ENCODE data around the gene ZNF521. TPM values are rescaled to one million over a fixed set of nuclear protein-coding genes. Genes with fewer than 3 reads are reported as not detected.

The ZNF521 gene
- total and polyA plus RNA-seq, 2 experiments from 2014 or later: 3.1 to 9.2 TPM

DNA sequence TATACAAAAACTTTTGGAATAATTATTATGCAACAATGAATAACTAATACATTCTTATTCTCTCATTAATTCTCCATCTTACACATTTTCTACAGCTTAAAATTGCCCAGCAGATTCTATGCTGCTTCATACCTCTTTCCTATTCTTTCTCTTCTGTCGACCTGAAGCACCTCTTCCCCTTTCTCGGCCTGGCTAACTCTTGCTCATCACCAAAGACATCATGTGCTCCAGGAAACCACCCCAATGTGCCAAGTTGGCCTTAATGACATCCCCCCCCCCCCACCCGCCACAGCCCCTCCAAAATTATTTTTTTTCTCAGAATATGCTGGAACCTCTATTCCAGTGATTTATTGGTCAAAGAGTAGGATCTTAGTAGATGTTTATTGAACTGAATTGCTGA is 43.6 kb downstream of the ZNF521 start:
- Histone ChIP-seq H2AFZ (no peak overlapping the region), H3F3A (replicated peaks; ENCODE audit: low read depth) (no peaks in the 10 kb centered on the region), H3K27me3 (ENCODE audit: insufficient read depth) (no peaks in the 10 kb centered on the region), H3K4me2 (no peak overlapping the region), H3K79me2 (replicated peaks; ENCODE audit: insufficient read depth) (no peaks in the 10 kb centered on the region), H3K27ac (ENCODE audit: low read depth) (no peak overlapping the region), H3K4me3 (no peak overlapping the region), H3K4me1 (ENCODE audit: insufficient read depth) (no peaks in the 10 kb centered on the region), H3K9me2 (ENCODE audit: insufficient read depth) (no peaks in the 10 kb centered on the region), H4K20me1 (replicated peaks; ENCODE audit: insufficient read depth) (no peaks in the 10 kb centered on the region), H3K36me3 (ENCODE audit: insufficient read depth) (no peaks in the 10 kb centered on the region)
- ATAC-seq: no peak
- H3K27me3 Mint-ChIP-seq (ENCODE audit: insufficient read depth, low read depth, poor library complexity): peaks cover 2% of the 10 kb centered on the region
- TF ChIP-seq JUNB (IDR thresholded peaks at IDR 0.05; ENCODE audit: unreplicated experiment): no peak
- TF ChIP-seq, protein P1, sequence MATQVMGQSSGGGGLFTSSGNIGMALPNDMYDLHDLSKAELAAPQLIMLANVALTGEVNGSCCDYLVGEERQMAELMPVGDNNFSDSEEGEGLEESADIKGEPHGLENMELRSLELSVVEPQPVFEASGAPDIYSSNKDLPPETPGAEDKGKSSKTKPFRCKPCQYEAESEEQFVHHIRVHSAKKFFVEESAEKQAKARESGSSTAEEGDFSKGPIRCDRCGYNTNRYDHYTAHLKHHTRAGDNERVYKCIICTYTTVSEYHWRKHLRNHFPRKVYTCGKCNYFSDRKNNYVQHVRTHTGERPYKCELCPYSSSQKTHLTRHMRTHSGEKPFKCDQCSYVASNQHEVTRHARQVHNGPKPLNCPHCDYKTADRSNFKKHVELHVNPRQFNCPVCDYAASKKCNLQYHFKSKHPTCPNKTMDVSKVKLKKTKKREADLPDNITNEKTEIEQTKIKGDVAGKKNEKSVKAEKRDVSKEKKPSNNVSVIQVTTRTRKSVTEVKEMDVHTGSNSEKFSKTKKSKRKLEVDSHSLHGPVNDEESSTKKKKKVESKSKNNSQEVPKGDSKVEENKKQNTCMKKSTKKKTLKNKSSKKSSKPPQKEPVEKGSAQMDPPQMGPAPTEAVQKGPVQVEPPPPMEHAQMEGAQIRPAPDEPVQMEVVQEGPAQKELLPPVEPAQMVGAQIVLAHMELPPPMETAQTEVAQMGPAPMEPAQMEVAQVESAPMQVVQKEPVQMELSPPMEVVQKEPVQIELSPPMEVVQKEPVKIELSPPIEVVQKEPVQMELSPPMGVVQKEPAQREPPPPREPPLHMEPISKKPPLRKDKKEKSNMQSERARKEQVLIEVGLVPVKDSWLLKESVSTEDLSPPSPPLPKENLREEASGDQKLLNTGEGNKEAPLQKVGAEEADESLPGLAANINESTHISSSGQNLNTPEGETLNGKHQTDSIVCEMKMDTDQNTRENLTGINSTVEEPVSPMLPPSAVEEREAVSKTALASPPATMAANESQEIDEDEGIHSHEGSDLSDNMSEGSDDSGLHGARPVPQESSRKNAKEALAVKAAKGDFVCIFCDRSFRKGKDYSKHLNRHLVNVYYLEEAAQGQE (IDR thresholded peaks at IDR 0.05; ENCODE audit: unreplicated experiment): no peak
- TF ChIP-seq EZH2 (IDR thresholded peaks at IDR 0.05; ENCODE audit: low read depth, unreplicated experiment): no peak
- TF ChIP-seq ZNF331 (CRISPR knock-in tag; IDR thresholded peaks at IDR 0.05; ENCODE audit: low read depth): no peak
- no peak for TF ChIP-seq NANOG (IDR thresholded peaks at IDR 0.05; ENCODE audit: borderline replicate concordance)
- TF ChIP-seq POLR2AphosphoS5 (IDR thresholded peaks at IDR 0.05; ENCODE audit: low read depth): no peak
- TF ChIP-seq ZNF114 (CRISPR knock-in tag; IDR thresholded peaks at IDR 0.05): no peak
- TF ChIP-seq CREB1 (CRISPR knock-in tag; IDR thresholded peaks at IDR 0.05; ENCODE audit: low read depth): no peak
- TF ChIP-seq, protein P2, sequence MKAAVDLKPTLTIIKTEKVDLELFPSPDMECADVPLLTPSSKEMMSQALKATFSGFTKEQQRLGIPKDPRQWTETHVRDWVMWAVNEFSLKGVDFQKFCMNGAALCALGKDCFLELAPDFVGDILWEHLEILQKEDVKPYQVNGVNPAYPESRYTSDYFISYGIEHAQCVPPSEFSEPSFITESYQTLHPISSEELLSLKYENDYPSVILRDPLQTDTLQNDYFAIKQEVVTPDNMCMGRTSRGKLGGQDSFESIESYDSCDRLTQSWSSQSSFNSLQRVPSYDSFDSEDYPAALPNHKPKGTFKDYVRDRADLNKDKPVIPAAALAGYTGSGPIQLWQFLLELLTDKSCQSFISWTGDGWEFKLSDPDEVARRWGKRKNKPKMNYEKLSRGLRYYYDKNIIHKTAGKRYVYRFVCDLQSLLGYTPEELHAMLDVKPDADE (IDR thresholded peaks at IDR 0.05): no peak
- no peak for TF ChIP-seq STAT1 (IDR thresholded peaks at IDR 0.05; ENCODE audit: unreplicated experiment)
- TF ChIP-seq, protein P3, sequence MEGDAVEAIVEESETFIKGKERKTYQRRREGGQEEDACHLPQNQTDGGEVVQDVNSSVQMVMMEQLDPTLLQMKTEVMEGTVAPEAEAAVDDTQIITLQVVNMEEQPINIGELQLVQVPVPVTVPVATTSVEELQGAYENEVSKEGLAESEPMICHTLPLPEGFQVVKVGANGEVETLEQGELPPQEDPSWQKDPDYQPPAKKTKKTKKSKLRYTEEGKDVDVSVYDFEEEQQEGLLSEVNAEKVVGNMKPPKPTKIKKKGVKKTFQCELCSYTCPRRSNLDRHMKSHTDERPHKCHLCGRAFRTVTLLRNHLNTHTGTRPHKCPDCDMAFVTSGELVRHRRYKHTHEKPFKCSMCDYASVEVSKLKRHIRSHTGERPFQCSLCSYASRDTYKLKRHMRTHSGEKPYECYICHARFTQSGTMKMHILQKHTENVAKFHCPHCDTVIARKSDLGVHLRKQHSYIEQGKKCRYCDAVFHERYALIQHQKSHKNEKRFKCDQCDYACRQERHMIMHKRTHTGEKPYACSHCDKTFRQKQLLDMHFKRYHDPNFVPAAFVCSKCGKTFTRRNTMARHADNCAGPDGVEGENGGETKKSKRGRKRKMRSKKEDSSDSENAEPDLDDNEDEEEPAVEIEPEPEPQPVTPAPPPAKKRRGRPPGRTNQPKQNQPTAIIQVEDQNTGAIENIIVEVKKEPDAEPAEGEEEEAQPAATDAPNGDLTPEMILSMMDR (conservative IDR thresholded peaks at IDR 0.05; ENCODE audit: low read depth in 2 of 2): no peak
- TF ChIP-seq, protein P4, sequence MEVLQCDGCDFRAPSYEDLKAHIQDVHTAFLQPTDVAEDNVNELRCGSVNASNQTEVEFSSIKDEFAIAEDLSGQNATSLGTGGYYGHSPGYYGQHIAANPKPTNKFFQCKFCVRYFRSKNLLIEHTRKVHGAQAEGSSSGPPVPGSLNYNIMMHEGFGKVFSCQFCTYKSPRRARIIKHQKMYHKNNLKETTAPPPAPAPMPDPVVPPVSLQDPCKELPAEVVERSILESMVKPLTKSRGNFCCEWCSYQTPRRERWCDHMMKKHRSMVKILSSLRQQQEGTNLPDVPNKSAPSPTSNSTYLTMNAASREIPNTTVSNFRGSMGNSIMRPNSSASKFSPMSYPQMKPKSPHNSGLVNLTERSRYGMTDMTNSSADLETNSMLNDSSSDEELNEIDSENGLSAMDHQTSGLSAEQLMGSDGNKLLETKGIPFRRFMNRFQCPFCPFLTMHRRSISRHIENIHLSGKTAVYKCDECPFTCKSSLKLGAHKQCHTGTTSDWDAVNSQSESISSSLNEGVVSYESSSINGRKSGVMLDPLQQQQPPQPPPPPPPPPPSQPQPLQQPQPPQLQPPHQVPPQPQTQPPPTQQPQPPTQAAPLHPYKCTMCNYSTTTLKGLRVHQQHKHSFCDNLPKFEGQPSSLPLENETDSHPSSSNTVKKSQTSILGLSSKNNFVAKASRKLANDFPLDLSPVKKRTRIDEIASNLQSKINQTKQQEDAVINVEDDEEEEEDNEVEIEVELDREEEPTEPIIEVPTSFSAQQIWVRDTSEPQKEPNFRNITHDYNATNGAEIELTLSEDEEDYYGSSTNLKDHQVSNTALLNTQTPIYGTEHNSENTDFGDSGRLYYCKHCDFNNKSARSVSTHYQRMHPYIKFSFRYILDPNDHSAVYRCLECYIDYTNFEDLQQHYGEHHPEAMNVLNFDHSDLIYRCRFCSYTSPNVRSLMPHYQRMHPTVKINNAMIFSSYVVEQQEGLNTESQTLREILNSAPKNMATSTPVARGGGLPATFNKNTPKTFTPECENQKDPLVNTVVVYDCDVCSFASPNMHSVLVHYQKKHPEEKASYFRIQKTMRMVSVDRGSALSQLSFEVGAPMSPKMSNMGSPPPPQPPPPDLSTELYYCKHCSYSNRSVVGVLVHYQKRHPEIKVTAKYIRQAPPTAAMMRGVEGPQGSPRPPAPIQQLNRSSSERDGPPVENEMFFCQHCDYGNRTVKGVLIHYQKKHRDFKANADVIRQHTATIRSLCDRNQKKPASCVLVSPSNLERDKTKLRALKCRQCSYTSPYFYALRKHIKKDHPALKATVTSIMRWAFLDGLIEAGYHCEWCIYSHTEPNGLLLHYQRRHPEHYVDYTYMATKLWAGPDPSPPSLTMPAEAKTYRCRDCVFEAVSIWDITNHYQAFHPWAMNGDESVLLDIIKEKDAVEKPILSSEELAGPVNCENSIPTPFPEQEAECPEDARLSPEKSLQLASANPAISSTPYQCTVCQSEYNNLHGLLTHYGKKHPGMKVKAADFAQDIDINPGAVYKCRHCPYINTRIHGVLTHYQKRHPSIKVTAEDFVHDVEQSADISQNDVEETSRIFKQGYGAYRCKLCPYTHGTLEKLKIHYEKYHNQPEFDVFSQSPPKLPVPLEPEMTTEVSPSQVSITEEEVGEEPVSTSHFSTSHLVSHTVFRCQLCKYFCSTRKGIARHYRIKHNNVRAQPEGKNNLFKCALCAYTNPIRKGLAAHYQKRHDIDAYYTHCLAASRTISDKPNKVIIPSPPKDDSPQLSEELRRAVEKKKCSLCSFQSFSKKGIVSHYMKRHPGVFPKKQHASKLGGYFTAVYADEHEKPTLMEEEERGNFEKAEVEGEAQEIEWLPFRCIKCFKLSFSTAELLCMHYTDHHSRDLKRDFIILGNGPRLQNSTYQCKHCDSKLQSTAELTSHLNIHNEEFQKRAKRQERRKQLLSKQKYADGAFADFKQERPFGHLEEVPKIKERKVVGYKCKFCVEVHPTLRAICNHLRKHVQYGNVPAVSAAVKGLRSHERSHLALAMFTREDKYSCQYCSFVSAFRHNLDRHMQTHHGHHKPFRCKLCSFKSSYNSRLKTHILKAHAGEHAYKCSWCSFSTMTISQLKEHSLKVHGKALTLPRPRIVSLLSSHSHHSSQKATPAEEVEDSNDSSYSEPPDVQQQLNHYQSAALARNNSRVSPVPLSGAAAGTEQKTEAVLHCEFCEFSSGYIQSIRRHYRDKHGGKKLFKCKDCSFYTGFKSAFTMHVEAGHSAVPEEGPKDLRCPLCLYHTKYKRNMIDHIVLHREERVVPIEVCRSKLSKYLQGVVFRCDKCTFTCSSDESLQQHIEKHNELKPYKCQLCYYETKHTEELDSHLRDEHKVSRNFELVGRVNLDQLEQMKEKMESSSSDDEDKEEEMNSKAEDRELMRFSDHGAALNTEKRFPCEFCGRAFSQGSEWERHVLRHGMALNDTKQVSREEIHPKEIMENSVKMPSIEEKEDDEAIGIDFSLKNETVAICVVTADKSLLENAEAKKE (CRISPR knock-in tag; IDR thresholded peaks at IDR 0.05): no peak
- TF ChIP-seq EZH2phosphoT487 (IDR thresholded peaks at IDR 0.05; ENCODE audit: unreplicated experiment): no peak
- H3K36me3 Mint-ChIP-seq (ENCODE audit: low read depth): no peaks in the 10 kb centered on the region
- no peak for DNase-seq (ENCODE audit: low spot score)
- no peak overlapping the region for H3K4me3 Mint-ChIP-seq
- peaks cover 11% of the 10 kb centered on the region; the same call in 2 of the 3 replicates for H3K4me1 Mint-ChIP-seq
- H3K27ac Mint-ChIP-seq: no peak overlapping the region
- no peaks in the 10 kb centered on the region for H3K9me3 Mint-ChIP-seq

Measured in GM23338 (cell line).